HG03175 (cell line): Measurements from ENCODE around the gene ATP6V0D1.
A peak's percentile ranks its signal among the peaks of the same experiment; 100 is the strongest.
"Not testable (repeated sequence)": the region's sequence is repeated elsewhere in the genome, so short reads cannot be mapped to it uniquely, and the experiment has no call there.

Experiments used
- ATAC-seq: cut with Tn5 transposase; IDR thresholded peaks from one replicate; pipeline ENCODE4 v1.9.1; 2021; ENCODE audit warnings: mild to moderate bottlenecking, moderate library complexity; ENCODE audit not compliant: unreplicated experiment

Gene ATP6V0D1

GRCh38 chr16:67480833-67481560 is at the start of gene ATP6V0D1:
TSS of gene ATP6V0D1 (minus strand) at chr16:67481157. CDS start at chr16:67481086, 71 bp downstream.
- ATAC-seq: peak; percentile 94

DNA sequence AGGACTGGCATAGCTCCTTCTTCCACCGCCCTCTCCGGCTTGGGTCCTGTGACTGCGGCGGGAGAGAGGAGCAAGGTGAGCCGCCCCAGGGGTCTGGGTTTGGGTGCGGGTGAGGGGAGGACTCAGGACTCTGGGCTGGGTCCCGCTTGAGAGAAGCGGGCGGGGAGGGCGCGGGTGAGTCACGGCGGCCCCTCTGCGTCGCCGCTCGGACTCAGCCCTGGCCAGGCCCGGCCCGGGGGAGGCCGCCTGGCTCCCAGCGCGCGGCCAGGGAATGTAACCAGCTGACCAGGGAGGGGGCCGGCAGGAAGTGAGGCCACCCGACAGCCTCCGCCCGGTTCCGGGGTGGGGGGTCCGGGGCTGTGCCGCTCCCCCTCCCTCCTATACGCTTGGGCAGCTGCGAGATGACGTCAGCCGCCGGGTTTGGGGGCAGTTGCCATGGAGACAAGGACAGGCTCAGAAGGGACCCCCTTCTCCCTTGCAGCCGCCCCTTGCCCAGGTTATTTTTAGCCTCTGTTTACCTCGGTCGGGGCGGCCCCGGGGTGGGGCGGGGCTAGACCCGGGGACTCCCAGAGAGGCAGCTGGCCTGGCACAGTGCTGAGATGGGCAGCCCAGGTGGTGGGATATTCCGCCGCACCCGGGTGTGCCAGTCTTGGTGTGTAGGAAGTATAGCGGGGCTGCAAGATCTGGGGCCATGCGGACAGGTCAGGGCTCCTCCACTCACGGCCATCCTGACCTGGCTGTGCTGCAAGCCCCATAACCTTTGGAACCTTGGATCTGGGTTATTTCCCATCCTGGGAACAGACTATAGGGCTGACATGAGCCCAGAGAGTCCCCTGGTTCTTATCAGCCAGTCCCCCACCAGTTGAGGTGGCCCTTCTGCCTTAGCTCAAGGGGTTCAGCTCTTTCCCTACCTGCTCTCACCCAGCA is 49.3 kb upstream of the ATP6V0D1 start:
- no peak for ATAC-seq

DNA sequence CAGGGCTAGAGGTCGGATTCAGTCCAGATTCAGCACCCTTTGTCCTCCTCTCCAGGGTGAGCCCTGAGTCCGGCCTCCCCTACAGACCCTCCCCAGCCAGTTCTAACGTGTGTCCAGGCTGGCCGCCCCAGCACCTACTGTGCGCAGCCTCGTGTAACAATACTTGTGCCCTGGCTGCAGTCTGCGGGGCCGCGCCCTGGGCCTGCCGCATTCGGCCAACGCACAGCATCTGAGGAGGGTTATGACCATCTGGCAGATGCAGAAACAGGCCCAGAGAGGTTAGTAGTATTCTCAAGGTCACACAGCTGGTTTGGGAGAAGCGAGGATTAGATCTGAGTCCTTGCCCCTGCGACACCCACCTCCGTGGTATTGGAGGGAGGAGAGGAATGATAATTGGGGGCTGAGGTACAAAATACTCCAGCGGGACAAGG is 48.6 kb upstream of the ATP6V0D1 start:
- ATAC-seq: no peak

DNA sequence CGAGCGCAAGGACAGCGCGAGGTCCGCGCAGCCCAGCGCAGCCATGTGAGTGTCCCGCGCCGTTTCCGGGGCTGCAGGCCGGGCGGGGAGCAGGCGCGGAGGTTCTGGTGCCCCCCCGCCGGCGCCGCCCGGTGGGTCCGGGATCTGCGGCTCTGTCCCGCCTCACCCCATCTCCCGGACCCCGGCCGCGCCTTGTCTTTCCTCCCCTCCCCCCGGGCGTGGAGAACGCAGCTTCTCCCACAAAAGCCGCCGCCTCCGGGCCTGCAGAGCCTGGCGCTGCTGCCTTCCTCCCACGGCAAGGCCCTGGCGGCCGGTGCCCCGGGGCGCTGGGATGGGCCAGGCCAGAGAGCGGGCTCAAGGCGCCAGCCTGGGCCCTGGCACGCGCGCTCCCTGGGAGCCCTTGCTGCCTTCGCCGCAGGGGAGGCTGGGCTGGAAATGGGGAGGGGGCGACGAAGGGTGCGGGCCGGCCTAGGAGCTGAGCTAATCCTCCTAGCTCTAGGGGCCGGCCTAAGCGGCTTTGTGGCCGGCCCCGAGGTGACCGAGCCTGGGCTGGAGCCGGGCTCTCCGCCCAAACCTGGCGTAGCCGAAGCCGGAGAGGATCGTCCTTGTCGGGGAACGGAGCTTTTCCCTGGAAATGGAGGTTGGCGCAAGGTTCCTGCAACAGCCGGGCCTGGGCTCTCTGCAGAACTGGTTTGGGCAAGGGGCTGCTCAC is 48.1 kb upstream of the ATP6V0D1 start:
- peak; percentile 21 for ATAC-seq

DNA sequence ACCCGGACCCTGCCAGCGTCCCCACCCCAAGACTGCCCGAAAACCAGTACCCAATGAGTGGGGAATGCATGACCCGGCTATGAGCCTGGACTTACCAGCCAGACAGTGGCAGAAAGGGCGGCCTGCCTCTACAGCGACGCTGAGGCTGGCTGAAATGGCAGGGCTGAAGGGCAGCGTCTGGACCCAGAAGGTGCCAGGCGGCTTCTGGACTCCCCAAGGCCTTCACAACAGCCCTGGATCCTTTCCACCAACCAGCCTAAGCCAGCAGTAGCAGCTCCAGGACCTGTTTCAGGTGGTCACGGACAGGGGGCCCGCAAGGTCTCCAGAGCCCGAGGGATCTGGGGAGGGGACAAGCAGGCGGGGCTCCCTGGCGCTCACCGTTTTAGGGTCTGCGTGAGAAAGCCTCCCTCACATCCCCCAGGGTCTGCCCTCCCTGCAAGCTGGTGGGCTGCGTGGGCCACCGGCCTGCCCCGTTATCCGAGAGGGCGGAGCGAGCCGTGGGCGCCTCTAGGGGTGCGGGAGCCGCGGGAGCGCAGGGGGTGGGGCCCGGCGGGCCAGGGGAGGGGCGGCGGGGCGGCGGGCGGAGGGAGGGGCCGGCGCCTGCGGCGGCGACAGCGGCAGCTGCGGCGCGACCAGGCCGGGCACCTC is 47.4 kb upstream of the ATP6V0D1 start, which contains the start of gene RIPOR1:
Gene RIPOR1, plus strand, starts transcription at position 608 of the 648 bp plus-strand sequence. CDS start 9,618 bp downstream, outside the sequence.
- peak; percentile 30 for ATAC-seq

GRCh38 chr16:67526149-67526791 is 45.3 kb upstream of the ATP6V0D1 start:
- no peak for ATAC-seq

DNA sequence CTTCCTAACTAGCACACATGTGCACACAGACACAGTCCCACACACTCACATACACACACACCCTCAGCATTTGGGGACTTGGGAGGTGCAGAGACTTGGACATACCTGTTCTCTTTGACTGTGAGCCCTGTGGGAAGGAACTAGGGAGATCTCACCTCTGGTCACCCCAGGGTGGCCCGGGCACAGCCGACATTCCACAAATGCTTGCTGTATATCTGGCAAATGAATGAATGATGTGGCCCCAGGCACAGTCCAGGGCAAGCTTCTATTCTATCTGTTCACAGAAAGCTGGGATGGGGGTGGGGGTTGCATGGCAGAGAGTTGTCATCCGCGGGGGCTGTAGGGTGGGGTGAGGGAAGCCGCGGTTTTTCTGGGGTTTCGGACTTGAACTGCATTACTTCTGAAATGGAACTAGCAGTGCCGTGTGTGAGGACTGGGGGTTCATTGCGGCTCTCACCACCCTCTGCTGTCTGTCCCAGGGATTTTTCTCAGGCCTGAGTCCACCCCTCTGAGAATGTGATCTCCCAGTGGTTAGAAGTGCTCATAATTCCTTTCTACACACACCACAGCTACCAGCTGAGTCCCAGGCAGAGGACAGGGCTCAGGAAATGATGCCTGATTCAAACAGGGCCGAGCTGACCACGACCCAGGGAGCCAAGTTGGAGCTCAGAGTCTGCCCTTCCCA is 44.4 kb upstream of the ATP6V0D1 start:
- no peak for ATAC-seq

GRCh38 chr16:67521095-67521804 is 40.3 kb upstream of the ATP6V0D1 start:
- ATAC-seq: peak; percentile 71

DNA sequence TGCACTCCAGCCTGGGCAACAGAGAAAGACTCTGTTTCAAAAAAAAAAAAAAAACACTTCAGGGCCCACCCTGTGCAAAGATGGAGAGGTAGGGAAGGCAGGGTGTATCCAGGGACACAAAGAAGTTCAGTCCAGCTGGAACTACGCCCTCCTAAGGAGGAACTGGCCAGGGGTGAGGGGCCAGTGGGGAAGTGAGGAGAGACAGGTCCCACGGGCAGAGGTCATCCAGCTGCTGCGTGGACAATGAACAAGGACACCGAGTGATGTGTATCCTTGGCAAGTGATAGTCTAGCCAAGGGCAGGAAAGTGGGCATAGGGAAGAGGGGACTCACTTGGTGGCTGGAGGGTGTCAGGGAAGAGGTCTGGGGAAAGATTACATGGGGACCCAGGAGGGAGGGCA is 38.3 kb upstream of the ATP6V0D1 start:
- no peak for ATAC-seq

DNA sequence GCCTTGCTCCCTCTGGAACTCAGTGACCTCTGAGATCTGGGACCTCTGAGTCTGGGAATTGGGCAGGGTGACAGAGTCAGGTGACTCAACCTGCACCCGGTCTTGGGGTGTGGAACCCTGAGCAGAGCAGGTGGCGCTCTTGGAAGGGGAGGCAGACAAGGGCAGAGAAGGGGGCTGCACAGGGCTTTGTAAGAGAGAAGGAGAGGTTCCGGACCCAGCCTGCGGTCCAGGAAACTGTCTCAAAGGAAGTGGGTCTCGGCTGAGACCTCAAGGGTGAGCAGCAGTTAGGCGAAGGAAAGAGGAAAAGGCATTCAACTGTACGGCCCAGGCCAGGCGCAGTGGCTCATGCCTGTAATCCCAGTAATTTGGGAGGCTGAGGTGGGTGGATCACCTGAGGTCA is 37.7 kb upstream of the ATP6V0D1 start:
- ATAC-seq: no peak

GRCh38 chr16:67517661-67518423 is 36.9 kb upstream of the ATP6V0D1 start:
- peak; percentile 39 for ATAC-seq

GRCh38 chr16:67517155-67517445 is 36.1 kb upstream of the ATP6V0D1 start:
- no peak for ATAC-seq

GRCh38 chr16:67516296-67517154 is 35.6 kb upstream of the ATP6V0D1 start:
- no peak for ATAC-seq

DNA sequence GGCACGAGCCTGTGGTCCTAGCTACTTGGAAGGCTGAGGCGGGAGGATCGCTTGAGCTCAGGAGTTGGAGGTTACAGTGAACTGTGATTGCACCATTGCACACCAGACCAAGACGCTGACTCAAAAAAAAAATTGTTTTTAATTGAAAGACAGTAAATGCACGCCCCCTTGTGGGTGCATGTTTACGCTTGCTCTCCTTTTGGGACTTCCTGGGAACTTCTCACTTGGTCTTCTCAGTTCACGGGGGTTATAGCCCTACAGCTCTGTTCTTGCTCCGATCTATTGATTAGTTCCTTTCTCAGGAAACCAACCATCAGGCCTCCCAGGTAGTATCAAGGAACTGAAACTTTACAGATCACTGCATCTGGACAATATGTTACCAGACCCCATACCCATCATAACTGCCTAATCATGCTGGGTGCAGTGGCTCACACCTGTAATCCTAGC is 33.4 kb upstream of the ATP6V0D1 start:
- peak; percentile 65 for ATAC-seq

DNA sequence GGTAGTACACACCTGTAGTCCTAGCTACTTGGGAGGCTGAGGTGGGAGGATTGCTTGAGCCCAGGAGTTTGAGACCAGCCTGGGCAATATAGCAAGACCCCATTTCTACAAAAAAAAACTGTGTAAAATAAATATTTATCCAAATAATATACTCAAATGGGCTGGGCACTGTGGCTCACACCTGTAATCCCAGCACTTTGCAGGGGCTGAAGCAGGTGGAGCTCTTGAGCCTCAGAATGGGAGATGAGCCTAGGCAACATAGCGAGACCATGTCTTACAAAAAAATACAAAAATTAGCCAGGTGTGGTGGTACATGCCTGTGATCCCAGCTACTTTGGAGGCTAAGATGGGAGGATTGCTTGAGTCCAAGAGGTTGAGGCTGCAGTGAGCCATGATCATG is 32.9 kb upstream of the ATP6V0D1 start:
- not testable (repeated sequence) for ATAC-seq

DNA sequence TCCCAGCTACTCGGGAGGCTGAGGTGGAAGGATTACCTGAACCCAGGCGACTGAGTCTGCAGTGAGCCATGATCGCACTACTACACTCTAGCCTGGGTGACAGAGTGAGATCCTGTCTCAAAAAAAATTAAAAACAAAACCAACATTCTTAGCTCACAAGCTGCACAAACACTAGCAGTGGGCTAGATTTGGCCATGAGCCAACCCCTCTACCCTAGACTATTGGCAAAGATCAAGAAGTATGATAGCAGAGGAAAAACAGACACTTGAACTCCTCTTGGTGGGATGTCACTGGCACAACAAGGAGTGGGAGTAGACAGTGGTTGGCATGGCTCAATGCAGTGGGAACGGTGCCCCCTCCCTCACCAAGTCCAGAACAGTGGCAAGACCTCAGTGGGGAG is 28.1 kb upstream of the ATP6V0D1 start:
- ATAC-seq: no peak

DNA sequence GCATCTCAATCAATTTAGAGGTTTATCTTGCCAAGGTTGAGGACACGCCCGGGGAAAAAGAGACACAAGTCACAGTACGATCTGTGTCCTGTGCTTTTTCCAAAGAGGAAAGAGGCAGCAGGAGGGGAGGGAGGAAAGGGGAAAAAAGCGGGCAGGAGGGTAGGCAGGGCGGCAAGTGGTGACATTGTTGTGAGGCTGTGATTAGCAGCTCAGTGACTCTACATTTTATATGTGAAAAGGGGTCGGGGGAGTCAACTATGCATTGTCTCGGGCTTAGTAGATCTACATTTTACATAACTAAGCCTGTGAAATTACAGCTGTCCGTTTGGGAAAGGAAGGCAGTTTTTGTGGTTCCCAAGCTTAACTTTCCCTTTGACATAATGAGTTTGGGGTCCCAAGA is 25.5 kb upstream of the ATP6V0D1 start:
- no peak for ATAC-seq
